Astrocyte of the hippocampus (primary cell): ENCODE data around the gene KRTAP1-5.
"Not testable (repeated sequence)": the region's sequence is repeated elsewhere in the genome, so short reads cannot be mapped to it uniquely, and the experiment has no call there.

Experiments
- DNase-seq: peaks from one replicate; pipeline ENCODE4 v3.0.0; 2011; ENCODE audit warnings: low read depth, low spot score

KRTAP1-5 gene

GRCh38 chr17:41048441-41048840 is 21.4 kb upstream of the KRTAP1-5 start:
- peak; percentile 58 for DNase-seq

GRCh38 chr17:41046735-41047465 is 19.9 kb upstream of the KRTAP1-5 start, which contains the start of gene KRTAP2-1:
KRTAP2-1 (minus strand) TSS chr17:41047316; CDS start chr17:41047267, 49 bp downstream.
- DNase-seq = not testable (repeated sequence)

GRCh38 chr17:41042953-41043352 is 15.9 kb upstream of the KRTAP1-5 start:
- DNase-seq = no peak

DNA sequence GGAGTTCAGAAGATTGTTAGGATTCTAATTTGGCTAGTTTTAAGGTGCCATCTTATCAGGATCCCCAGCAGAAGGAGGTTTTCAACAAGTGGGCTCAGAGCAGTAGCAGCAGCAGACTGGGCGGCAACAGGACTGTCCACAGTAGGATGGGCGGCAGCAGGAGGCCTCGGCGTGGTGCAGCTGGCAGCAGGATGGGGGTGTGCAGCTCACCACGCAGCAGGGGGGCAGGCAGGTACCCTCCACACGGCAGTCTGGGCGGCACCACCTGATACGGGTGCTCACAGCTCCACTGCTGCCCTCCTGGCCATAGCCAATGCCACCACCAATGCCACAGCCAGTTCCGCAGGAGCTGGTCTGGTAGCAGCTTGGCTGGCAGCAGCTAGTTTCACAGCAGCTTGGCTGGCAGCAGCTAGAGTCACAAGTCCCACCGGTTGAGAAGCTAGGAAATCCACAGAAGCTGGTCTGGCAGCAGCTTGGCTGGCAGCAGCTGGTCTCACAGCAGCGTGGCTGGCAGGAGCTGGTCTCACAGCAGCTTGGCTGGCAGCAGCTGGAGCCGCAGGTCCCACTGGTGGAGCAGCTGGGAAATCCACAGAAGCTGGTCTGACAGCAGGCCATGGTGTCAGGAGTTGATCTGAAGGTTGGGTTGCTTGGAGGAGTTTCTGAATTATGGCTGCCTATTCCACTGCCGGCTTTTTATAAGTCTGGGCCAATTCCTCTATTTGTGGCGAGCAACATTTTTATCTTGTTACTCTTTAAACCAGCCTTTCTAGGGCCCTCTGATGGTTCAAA is 14.0 kb upstream of the KRTAP1-5 start, which contains the start of gene KRTAP1-1:
KRTAP1-1 (minus strand) TSS at position 668 of the 789 bp plus-strand sequence; CDS start at position 615, 53 bp downstream.
- DNase-seq = not testable (repeated sequence)

- DNase-seq = no peak
These were observed 10.9 kb upstream of the KRTAP1-5 start for GRCh38 chr17:41037853-41038350.

GRCh38 chr17:41034346-41034935 is 7.4 kb upstream of the KRTAP1-5 start, which contains the start of gene KRTAP1-3:
KRTAP1-3 (minus strand) TSS chr17:41034874; CDS start chr17:41034821, 53 bp downstream.
- not testable (repeated sequence) for DNase-seq

DNA sequence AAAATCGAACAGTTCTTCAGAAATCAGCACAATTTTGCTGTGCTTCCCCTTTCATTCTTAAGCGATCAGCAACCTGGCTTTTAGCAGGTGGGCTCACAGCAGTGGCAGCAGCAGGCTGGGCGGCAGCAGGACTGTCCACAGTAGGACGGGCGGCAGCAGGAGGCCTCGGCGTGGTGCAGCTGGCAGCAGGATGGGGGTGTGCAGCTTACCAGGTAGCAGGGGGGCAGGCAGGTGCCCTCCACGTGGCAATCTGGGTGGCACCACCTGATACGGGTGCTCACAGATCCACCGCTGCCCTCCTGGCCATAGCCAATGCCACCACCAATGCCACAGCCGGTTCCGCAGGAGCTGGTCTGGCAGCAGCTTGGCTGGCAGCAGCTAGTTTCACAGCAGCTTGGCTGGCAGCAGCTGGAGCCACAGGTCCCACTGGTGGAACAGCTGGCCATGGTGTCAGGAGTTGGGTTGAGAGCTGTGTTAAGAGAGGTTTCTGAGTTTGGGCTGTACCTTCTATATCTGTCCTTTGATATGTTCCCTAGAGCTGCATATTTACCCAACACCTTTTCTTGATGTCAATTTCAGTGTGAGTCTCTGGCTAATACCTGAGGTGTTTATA is 2.7 kb upstream of the KRTAP1-5 start, which contains the start of gene KRTAP1-4:
KRTAP1-4 (minus strand) TSS at position 563 of the 613 bp plus-strand sequence; CDS start at position 446, 117 bp downstream.
- no peak for DNase-seq

DNA sequence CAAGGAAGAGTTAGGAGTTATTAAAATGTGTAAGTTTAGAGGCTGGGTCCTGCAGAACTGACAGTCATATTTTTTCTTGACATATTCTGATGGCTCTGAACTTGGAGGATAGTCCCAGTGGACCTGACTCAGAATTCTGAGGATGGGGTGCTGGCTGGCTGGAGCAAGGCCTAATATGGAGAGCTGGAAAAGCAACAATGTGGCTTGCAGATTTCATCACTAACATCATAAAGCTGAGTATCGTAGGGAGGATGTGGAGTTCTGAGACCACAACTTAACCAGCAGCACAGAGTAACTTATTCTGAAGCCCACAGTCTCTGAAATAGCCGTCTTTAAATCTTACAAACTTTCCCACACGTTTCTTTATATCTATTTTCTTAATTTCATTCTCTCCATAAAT is 2.3 kb downstream of the KRTAP1-5 start:
- no peak for DNase-seq

DNA sequence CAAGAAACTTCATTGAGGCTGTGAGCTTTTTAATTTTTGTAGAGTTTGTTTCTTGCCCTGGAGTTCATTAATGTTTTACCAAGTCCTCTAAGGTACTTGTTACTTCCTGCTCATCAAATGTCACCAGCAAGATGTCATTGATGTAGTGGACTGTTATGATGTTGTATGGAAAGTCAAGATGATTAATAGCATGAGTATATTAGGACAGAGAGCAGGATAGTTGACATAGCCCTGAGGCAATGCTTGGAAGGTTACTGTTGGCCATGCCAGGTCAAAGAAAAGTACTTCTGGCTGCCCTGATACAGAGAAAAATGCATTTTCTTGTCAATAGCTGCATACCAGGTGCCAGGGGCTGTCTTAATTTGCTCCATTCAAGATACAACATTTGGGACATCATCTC is 6.7 kb downstream of the KRTAP1-5 start:
- no peak for DNase-seq

GRCh38 chr17:41019415-41019814 is 7.6 kb downstream of the KRTAP1-5 start:
- no peak for DNase-seq

GRCh38 chr17:41018541-41018940 is 8.5 kb downstream of the KRTAP1-5 start:
- DNase-seq = no peak

GRCh38 chr17:41016578-41017215 is 10.3 kb downstream of the KRTAP1-5 start:
- DNase-seq = no peak

DNA sequence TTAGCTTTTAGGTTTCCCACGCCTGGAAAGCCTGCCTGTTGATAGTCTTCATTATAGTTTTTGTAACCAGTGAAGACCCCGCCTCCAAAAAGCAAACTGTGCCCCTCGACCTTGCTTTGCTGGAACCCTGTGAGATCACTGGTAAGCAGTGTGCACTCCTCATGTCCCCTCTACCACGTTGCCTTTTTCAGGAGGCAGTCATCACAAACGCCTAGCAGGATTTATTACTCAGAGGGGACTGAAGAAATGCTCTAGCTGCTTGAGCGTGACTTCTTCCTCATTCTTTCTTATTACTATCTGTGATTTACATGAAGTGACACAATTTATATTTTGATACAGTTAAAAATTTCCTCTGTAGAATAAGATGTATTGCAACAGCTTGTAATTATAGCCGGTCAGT is 11.6 kb downstream of the KRTAP1-5 start:
- DNase-seq = no peak

GRCh38 chr17:41013606-41014005 is 13.4 kb downstream of the KRTAP1-5 start:
- peak; percentile 6 for DNase-seq

DNA sequence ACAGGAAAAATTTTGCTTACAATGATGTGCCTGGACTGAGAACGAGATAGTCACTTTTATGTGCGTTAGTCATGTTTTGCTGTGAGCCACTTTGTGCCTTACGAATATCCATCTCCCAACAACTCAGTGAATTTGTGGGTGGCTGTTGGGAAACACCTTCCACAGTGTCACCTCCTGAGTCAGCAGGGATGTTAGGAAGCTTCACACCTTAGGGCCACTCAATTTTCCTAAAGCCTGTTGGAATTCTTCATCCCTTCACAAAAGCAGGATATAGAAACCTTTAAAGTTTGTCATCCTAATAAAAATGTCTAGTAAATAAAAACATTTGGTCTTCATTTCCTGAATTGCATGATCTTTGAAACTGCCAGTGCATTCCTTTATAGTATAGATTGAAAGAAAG is 13.8 kb downstream of the KRTAP1-5 start:
- no peak for DNase-seq

DNA sequence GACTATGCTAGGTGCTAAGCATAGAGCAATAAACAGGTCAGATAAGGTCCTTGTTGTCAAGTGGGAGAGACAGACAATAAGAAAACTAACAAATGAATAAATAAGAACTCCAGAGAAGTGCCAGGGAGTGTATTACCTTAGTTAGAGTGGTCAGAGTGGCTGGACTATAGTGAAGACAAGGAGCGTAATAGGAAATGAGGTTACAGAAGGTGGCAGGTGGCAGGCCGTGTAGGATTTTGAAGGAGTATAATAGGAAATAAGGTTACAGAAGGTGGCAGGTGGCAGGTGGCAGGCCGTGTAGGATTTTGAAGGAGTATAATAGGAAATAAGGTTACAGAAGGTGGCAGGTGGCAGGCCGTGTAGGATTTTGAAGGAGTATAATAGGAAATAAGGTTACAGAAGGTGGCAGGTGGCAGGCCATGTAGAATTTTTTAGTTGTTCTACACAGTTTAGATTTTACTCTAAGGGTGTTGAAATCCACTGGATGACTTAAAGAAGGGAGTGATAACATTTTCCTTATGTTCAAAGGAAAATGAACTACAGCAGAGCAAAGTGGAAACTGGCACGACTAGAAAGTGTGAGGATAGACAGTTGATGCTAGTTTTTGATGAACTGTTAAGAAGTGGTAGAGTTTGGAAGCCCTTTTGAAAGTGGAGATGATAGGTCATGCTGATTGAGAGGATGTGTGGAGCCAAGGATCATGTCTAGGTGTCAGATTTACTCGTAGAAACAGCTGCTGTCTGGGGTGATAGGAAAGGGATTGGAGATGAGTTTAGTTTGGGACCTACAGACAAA is 14.5 kb downstream of the KRTAP1-5 start:
- no peak for DNase-seq

- DNase-seq = no peak
These were observed 16.6 kb downstream of the KRTAP1-5 start for GRCh38 chr17:41010441-41010840.

- no peak for DNase-seq
These were observed 17.1 kb downstream of the KRTAP1-5 start for GRCh38 chr17:41009936-41010335.

- DNase-seq = peak; percentile 24
These were observed 17.7 kb downstream of the KRTAP1-5 start for GRCh38 chr17:41009301-41009760.

DNA sequence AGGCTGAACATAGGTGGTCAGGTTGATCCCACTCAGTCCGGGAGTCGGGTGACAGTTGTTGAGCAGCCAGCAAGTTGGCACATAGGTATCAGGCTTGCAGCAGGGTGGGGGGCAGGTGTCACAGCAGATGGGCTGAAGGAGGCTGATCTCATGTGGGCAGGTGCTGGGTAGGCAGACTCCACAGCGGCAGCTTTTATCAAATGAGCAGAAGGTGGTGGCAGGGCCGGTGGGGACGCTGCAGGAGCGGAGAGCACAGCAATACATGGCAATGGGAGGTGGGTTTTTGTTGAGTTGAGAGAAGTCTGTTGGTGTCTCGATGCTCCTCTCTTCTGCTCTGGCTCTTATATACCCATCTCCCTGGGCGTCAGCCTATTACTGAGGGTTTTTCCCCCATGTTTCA is 18.2 kb downstream of the KRTAP1-5 start, which contains the start of gene KRTAP3-1:
KRTAP3-1 (minus strand) TSS at position 318 of the 400 bp plus-strand sequence; CDS start at position 264, 54 bp downstream.
- no peak for DNase-seq
